NCI-H2081 treated with DMSO at 0.1 percent for 48 hours (cell line): ENCODE measurements around the gene KRI1.
"Not testable (repeated sequence)": the region's sequence is repeated elsewhere in the genome, so short reads cannot be mapped to it uniquely, and the experiment has no call there.

Source experiments
- DNase-seq: peaks from one replicate; lab custom pipeline; 2025; lab: John Stamatoyannopoulos, UW

KRI1 gene

DNA sequence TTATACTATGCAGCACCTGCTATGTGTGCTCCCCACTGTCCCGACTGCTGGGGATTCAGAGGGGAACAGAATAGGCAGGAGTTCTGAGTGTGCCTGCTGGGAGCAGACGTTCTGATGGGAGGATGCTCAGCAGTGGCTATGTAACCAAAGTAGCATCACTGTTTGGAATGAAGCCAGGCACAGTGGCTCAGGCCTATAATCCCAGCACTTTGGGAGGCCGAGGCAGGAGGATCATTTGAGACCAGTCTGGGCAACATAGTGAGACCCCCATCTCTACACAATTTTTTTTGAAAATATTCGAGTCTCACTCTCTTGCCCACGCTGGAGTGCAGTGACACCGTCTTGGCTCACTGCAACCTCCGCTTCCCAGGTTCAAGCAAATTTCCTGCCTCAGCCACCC lies 16.1 kb downstream of the KRI1 start:
- no peak for DNase-seq

DNA sequence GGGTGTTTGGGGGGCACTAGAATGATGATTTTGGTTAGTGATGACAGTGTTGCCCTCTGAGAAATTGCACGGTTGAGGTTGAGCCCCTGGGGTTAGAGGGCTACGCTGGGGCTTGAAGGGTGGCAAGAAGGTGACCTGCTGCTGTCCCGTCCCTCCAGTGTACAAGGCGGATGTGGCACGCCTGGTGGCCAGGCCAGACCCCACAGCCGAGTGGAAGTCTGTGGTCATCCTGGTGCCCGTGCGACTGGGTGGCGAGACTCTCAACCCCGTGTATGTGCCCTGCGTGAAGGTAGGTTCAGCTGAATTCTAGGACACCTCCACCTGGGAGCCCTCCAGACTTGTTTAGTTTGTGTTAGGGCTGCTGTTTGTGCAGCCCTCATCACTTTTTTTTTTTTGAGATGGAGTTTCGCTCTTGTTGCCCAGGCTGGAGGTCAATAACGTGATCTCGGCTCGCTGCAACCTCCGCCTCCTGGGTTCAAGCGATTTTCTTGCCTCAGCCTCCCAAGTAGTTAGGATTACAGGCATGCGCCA lies 17.0 kb downstream of the KRI1 start:
- DNase-seq: no peak

- DNase-seq: no peak
Measured at GRCh38 chr19:10546817-10547216, 19.0 kb downstream of the KRI1 start.

DNA sequence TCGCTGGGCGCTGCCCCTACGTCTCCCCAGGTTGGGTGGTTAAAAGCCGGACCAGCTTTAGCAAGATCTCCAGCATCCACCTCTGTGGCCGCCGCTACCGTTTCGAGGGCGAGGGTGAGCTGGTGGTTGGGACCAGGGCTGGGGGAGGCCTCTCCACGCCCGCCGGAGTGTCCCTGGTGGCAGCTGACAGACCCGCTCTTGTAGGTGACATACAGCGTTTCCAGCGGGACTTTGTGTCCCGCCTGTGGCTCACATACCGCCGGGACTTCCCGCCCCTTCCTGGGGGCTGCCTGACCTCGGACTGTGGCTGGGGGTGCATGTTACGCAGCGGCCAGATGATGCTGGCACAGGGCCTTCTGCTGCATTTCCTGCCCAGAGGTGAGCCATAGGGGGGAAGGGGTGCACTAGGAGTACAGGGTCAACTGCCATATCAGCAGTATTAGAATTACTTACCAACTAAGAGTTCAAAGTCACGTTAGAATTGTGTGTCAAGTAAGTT lies 21.0 kb downstream of the KRI1 start:
- DNase-seq: no peak

DNA sequence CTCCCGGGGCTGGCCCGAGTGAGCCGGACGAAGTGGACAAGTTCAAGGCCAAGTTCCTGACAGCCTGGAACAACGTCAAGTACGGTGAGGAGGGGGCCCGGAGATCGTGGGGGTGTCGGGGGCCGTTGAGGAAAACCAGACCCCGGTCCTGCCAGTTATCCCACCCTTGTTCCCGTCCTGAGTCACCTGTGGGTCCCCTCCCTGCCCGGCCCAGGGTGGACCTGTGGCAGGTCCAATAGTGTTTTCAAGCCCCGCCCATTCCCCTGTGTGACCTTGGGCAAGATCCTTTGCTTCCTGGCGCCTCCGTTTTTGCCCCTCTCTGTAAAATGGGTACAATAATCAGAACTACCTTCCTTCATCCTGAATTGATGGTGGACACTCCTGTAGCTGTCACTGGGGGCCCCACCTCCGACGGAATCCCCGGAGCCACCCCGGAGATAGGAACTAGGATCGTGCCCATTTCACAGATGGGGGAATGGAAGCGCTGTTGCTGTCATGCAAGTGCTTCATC lies 21.5 kb downstream of the KRI1 start:
- DNase-seq: no peak

DNA sequence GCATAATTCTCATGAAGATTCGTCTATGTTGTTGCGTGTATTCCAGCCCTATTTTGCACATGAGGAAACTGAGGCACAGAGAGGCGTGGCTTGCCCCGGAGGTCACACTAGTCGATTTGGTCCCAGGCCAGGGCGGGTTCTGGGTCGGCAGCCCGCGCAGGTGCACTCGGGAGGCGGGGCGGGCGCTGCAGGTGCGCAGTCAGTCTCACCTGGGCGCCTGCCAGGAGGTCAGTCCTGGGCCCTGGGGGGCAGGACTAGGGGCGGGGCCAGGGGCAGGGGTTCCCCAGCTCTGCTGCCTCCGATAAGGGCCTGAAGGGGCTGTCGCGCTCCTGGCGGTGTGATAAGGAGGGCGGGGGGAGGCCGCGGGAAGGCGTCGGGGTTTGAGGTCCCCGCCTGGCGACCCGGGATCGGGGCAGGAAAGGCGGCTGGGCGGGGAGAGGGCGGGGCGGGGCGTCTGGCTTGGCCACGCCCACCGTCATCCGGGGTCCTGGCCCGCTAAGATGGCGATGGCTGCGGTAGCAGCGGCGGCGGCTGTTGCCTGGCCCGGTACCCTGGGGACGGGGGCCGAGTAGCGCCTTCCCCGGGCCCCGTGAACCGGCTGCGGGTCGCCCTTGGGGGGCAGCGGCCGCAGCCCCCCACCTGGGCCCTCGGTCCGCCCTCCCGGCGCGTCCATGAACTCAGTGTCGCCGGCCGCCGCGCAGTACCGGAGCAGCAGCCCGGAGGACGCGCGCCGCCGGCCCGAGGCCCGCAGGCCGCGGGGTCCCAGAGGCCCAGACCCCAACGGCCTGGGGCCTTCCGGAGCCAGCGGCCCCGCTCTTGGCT lies 22.2 kb downstream of the KRI1 start, which contains the start of gene ATG4D:
ATG4D (plus strand) TSS at position 485 of the 822 bp plus-strand sequence; CDS start at position 672, 187 bp downstream.
- no peak for DNase-seq

GRCh38 chr19:10543059-10543419 lies 22.8 kb downstream of the KRI1 start:
- DNase-seq: no peak

DNA sequence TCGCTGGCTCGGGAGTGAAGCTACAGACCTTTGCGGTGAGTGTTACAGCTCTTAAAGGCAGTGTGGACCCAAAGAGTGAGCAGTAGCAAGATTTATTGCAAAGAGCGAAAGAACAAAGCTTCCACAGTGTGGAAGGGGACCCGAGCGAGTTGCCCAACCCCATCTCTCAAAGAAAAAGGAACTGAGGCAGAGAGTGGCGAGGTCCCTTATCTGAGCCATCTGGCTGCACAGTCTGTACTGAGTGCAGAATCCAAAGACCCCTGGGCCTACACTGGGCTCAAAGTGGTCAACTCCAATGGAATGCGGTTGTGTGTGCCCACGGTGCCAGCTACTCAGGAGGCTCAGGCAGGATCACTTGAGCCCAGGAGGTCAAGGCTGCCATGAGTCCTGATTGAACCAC lies 26.8 kb downstream of the KRI1 start:
- not testable (repeated sequence) for DNase-seq

GRCh38 chr19:10538204-10538983 lies 27.4 kb downstream of the KRI1 start:
- DNase-seq: no peak

DNA sequence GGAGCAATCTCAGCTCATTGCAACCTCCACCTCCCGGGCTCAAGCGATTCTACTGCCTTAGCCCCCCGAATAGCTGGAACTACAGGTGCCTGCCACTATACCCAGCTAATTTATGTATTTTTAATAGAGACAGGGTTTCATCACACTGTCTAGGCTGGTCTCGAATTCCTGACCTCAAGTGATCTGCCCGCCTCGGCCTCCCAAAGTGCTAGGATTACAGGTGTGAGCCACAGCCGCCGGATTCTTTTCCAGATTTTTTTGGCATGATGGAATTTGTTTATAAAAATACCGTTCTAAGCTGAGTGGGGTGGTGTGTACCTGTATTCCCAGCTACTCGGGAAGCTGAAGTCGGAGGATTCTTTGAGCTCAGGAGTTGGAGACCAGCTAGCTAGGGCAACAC lies 28.1 kb downstream of the KRI1 start:
- no peak for DNase-seq

DNA sequence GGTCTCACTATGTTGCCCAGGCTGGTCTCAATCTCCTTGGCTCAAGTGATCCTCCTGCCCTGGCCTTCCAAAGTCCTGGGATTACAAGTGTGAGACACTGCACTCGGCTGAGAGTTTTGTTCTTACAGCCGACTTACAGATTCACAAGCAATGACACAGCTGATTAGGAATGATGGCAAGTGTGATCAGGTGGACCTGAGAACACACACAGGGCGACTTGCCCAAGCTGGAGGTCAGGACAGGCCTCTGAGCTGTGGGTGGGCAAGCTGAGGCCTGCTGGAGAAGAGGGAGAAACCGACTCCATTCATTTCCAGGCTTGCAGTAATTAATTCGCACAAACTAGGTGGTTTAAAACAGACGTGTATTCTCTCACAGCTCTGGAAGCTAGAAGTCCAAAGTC lies 30.2 kb downstream of the KRI1 start:
- DNase-seq: no peak

DNA sequence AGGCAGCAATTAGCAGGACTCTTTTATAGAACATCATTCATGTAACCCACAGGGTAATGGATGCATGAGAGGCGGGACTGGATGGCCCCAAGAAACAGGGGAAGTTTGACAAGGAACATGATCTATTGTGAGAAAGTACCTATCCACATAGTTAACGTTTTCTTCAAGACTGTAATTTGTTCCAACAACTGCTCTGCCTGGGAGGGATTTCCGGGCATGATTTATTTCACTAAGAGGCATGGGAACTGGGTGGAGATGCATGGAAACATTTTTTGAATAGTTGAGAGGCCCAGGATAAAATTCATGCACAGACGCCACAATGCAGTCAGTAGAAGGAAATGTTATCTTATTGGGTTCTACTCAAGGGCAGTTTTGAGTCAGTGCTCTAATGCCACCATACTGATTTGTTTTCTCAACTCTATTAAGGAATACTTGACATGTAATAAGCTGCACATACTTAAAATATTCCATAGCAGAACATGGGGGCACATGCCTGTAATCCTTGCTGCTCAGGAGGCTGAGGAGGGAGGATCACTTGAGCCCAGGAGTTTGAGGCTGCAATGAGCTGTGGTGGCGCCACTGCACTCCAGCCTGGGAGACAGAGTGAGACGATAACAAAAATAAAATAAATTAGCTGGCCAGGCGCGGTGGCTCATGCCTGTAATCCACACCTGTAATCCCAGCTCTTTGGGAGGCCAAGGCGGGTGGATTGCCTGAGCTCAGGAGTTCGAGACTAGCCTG lies 32.0 kb downstream of the KRI1 start:
- no peak for DNase-seq

DNA sequence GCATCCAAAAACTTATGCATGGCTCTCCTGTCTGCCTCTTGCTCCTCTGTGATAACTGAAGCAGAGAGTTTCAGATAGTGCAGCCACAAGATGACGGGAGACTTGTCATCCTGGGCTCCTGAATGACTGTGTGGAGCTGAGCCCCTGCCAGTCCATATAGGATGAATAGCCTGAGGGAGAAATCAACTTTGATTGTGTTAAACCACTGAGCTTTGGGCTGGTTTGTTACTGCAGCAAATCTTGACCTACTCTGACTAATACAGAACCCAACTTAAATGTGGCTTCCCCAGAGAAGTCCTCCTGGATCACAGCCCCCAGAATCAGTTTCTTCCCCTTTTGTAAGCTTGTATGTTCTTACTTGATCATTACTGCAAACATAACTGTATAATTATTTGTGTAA lies 33.4 kb downstream of the KRI1 start:
- DNase-seq: no peak

DNA sequence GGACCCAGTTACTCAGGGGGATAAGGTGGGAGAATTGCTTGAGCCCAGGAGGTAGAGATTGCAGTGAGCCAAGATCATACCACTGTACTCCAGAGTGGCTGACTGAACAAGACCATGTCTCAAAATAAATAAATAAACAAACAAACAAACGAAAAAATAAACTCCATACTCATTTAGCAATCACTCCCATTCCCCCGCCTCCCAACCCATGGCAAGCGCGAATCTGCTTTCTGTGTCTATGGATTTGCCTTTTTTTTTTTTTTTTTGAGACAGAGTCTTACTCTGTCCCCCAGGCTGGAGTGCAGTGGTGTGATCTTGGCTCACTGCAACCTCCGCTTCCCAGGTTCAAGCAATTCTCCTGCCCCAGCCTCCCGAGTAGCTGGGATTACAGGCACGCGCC lies 38.9 kb downstream of the KRI1 start:
- not testable (repeated sequence) for DNase-seq

- DNase-seq: no peak
Measured at GRCh38 chr19:10525636-10526035, 40.2 kb downstream of the KRI1 start.

- DNase-seq: no peak
Measured at GRCh38 chr19:10523135-10523636, 42.6 kb downstream of the KRI1 start.

DNA sequence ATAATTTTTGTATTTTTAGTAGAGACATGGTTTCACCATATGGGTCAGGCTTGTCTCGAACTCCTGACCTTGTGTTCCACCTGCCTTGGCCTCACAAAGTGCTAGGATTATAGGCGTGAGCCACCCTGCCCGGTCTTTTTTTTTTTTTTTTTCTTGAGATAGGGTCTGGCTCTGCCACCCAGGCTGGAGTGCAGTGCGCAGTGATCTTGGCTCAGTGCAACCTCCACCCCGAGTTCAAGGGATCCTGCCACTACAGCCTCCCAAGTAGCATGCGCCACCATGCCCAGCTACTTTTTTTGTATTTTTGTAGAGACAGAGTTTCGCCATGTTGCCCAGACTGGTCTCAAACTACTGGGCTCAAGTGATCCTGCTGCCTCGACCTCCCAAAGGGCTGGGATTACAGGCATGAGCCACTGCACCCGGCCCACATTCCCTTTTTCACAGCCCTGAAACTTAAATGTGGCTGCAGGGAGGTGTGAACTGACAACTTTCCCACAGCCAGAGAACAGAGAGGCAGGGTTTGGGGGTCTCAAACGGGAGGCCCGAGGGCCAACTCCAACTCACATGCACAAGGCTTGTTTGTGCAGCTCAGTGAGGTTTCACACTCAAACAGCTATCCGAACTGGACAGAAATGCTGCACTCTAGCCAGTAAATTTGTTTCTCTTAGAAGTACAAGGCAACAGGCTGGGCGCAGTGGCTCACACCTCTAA lies 44.2 kb downstream of the KRI1 start:
- no peak for DNase-seq

GRCh38 chr19:10520652-10521318 lies 45.0 kb downstream of the KRI1 start:
- DNase-seq: no peak

DNA sequence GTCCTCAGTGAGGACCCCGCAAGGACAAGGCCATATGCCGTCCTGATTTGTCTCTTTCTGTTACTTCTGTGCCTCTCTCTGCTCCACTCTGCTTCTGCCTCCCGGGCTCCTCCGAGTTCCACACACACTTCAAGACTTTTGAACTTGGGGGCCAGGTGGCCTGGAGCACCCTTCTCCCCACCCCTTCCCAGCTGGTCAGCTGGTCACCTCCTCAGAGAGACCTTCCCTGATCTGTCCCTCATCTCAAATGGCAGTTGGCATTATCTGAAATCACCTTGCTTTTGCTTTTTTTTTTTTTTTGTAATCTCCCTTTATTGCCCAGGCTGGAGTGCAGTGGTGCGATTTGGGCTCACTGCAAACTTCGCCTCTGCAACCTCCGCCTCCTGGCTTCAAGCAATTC lies 46.4 kb downstream of the KRI1 start:
- no peak for DNase-seq
